Muscle of leg (tissue), 11 donors: ENCODE data around the gene CDHR1. TPM values are rescaled to one million over a fixed set of nuclear protein-coding genes. Genes with fewer than 3 reads are reported as not detected.

Experiments
- DNase-seq: peaks from one replicate; pipeline ENCODE4 v3.0.0; 2013
- H3K27ac ChIP-seq: one replicate; pipeline ENCODE4 v1.5.1; 2013; ENCODE audit warnings: mild to moderate bottlenecking, low read length, control low read depth
- H3K27me3 ChIP-seq: one replicate; pipeline ENCODE4 v1.6.1; 2013; ENCODE audit warnings: low read length; ENCODE audit not compliant: control insufficient read depth, insufficient read depth
- H3K36me3 ChIP-seq: one replicate; pipeline ENCODE4 v1.6.1; 2013; ENCODE audit warnings: low read length; ENCODE audit not compliant: control insufficient read depth, insufficient read depth
- H3K4me1 ChIP-seq: one replicate; pipeline ENCODE4 v1.6.1; 2013; ENCODE audit warnings: low read length; ENCODE audit not compliant: control insufficient read depth, insufficient read depth
- H3K4me3 ChIP-seq: one replicate; pipeline ENCODE4 v1.5.1; 2013; ENCODE audit warnings: low read length, control low read depth
- H3K9me3 ChIP-seq: replicated peaks from 2 replicates; pipeline ENCODE4 v1.6.1; 2013; ENCODE audit warnings: low read depth, low read length; ENCODE audit not compliant: control insufficient read depth
- WGBS: methylation state at CpG from one replicate; pipeline ENCODE4 v1.1.5; 2013; ENCODE audit warnings: missing lambda C conversion rate; ENCODE audit not compliant: insufficient coverage; 5-methylcytosine and 5-hydroxymethylcytosine counted together
- polyA plus RNA-seq, 8 donors: library from polyadenylated mRNA; unstranded; fragments of 120-200 nt; gene quantifications; one replicate each; pipeline versions ENCODE4 v1.2.1 to v1.2.3, GENCODE V29; 2013; ENCODE audit warnings: inconsistent platforms in 1 of 8, low replicate concordance in 1 of 8; ENCODE audit not compliant: insufficient read length in 8 of 8, insufficient read depth in 1 of 8
- total RNA-seq: library from RNA; stranded (reverse); fragments of 120-200 nt; gene quantifications from one replicate; pipeline ENCODE4 v1.2.4, GENCODE V29; 2013

CDHR1 gene
- total and polyA plus RNA-seq, 9 donors, result 0.22 to 1.4 (median 0.52) TPM

DNA sequence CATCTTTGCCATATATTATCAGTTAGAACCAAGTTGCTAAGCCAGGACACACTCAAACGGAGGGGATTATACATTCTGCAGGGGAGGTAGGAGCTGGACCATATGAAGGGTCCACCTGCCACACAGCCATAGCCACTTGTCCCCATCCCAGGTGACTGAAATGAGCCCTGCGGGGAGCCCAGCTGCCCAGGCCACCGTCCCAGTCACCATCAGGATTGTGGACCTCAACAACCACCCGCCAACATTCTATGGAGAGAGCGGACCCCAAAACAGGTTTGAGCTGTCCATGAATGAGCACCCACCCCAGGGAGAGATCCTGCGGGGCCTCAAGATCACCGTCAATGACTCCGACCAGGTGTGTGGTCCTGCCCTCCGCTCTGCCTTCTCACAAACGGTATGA is 13.7 kb downstream of the CDHR1 start:
- no peaks in the 10 kb centered on the region for H3K9me3 ChIP-seq
- no peak overlapping the region for H3K4me3 ChIP-seq
- H3K27me3 ChIP-seq, result no peaks in the 10 kb centered on the region
- WGBS, result 85% methylated on average over 9 of the region's 10 CpGs
- no peak overlapping the region for H3K27ac ChIP-seq
- no peak for DNase-seq
- no peaks in the 10 kb centered on the region for H3K4me1 ChIP-seq
- no peaks in the 10 kb centered on the region for H3K36me3 ChIP-seq

- no peak overlapping the region for H3K27ac ChIP-seq
- DNase-seq, result no peak
- 86% methylated on average over 2 of the region's 2 CpGs for WGBS
- no peaks in the 10 kb centered on the region for H3K36me3 ChIP-seq
- H3K27me3 ChIP-seq, result peaks cover 2% of the 10 kb centered on the region
- H3K4me1 ChIP-seq, result no peaks in the 10 kb centered on the region
- no peaks in the 10 kb centered on the region for H3K9me3 ChIP-seq
- no peak overlapping the region for H3K4me3 ChIP-seq
Measured at GRCh38 chr10:84211566-84211965, 17.2 kb downstream of the CDHR1 start.

- Histone ChIP-seq H3K4me3 (no peak overlapping the region), H3K36me3 (no peaks in the 10 kb centered on the region), H3K4me1 (no peaks in the 10 kb centered on the region), H3K9me3 (no peaks in the 10 kb centered on the region), H3K27ac (no peak overlapping the region), H3K27me3 (peaks cover 2% of the 10 kb centered on the region)
- WGBS, result 100% methylated on average over 2 of the region's 5 CpGs
- no peak for DNase-seq
Measured at GRCh38 chr10:84212014-84212413, 17.7 kb downstream of the CDHR1 start.

GRCh38 chr10:84213076-84213475 is 18.7 kb downstream of the CDHR1 start:
- H3K9me3 ChIP-seq, result no peaks in the 10 kb centered on the region
- 87% methylated on average over 9 of the region's 11 CpGs for WGBS
- no peak for DNase-seq
- H3K27ac ChIP-seq, result no peak overlapping the region
- H3K36me3 ChIP-seq, result no peaks in the 10 kb centered on the region
- peaks cover 2% of the 10 kb centered on the region for H3K27me3 ChIP-seq
- H3K4me3 ChIP-seq, result no peak overlapping the region
- no peaks in the 10 kb centered on the region for H3K4me1 ChIP-seq

DNA sequence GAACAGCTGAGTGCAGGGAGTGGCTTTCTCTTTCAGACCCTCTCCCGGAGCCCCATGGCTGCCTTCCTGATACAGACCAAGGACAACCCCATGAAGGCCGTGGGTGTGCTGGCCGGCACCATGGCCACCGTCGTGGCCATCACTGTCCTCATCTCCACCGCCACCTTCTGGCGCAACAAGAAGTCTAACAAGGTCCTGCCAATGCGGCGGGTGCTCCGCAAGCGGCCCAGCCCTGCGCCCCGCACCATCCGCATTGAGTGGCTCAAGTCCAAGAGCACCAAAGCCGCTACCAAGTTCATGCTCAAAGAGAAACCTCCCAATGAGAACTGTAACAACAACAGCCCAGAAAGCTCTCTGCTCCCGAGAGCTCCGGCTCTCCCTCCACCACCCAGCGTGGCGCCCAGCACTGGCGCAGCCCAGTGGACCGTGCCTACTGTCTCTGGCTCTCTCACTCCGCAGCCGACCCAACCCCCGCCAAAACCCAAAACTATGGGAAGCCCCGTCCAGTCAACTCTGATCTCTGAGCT is 19.8 kb downstream of the CDHR1 start:
- no peak overlapping the region for H3K27ac ChIP-seq
- 71% methylated on average over 25 of the region's 25 CpGs for WGBS
- no peak overlapping the region for H3K4me3 ChIP-seq
- no peaks in the 10 kb centered on the region for H3K36me3 ChIP-seq
- no peaks in the 10 kb centered on the region for H3K9me3 ChIP-seq
- H3K27me3 ChIP-seq, result peaks cover 2% of the 10 kb centered on the region
- no peak for DNase-seq
- H3K4me1 ChIP-seq, result no peaks in the 10 kb centered on the region

- no peak overlapping the region for H3K4me3 ChIP-seq
- H3K9me3 ChIP-seq, result no peaks in the 10 kb centered on the region
- 50% methylated on average over 11 of the region's 12 CpGs for WGBS
- no peaks in the 10 kb centered on the region for H3K4me1 ChIP-seq
- H3K36me3 ChIP-seq, result no peaks in the 10 kb centered on the region
- peaks cover 2% of the 10 kb centered on the region for H3K27me3 ChIP-seq
- H3K27ac ChIP-seq, result no peak overlapping the region
- no peak for DNase-seq
Measured at GRCh38 chr10:84214612-84215235, 20.4 kb downstream of the CDHR1 start.

- Histone ChIP-seq H3K4me1 (no peaks in the 10 kb centered on the region), H3K9me3 (no peaks in the 10 kb centered on the region), H3K27ac (no peak overlapping the region), H3K36me3 (no peaks in the 10 kb centered on the region), H3K4me3 (no peak overlapping the region), H3K27me3 (peaks cover 2% of the 10 kb centered on the region)
- WGBS, result 78% methylated on average over 8 of the region's 9 CpGs
- no peak for DNase-seq
Measured at GRCh38 chr10:84216834-84217233, 22.5 kb downstream of the CDHR1 start.

GRCh38 chr10:84217746-84218145 is 23.4 kb downstream of the CDHR1 start:
- Histone ChIP-seq H3K4me1 (no peaks in the 10 kb centered on the region), H3K27me3 (peaks cover 2% of the 10 kb centered on the region), H3K9me3 (no peaks in the 10 kb centered on the region), H3K36me3 (no peaks in the 10 kb centered on the region), H3K27ac (no peak overlapping the region), H3K4me3 (no peak overlapping the region)
- peak; percentile 30 for DNase-seq
- WGBS, result 82% methylated on average over 4 of the region's 4 CpGs

DNA sequence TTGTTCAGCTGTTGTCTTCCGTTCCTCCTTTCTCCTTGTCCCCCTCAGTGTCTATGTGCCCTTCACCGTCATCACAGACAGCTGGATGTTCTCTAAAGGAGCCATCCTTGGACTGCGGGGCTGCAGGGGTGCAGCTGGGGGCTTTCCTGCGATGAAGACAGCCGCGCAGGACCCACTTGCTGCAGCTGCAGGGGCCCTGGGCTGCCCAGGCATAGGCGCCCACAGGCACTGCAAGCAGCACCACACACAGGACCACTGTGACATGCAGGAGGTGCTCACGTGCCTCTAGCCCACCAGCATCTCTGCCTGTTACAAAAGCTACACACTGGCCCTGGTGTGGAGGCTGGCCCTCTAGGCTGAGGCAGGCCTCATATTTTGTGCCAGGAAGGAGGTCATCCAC is 27.6 kb downstream of the CDHR1 start:
- no peak overlapping the region for H3K27ac ChIP-seq
- H3K4me3 ChIP-seq, result no peak overlapping the region
- H3K36me3 ChIP-seq, result no peaks in the 10 kb centered on the region
- no peak for DNase-seq
- H3K27me3 ChIP-seq, result no peaks in the 10 kb centered on the region
- 82% methylated on average over 8 of the region's 8 CpGs for WGBS
- no peaks in the 10 kb centered on the region for H3K4me1 ChIP-seq
- H3K9me3 ChIP-seq, result no peaks in the 10 kb centered on the region

- no peaks in the 10 kb centered on the region for H3K4me1 ChIP-seq
- no peaks in the 10 kb centered on the region for H3K27me3 ChIP-seq
- no peaks in the 10 kb centered on the region for H3K36me3 ChIP-seq
- WGBS, result 67% methylated on average over 4 of the region's 6 CpGs
- no peak overlapping the region for H3K4me3 ChIP-seq
- peak; percentile 37 for DNase-seq
- H3K27ac ChIP-seq, result no peak overlapping the region
- H3K9me3 ChIP-seq, result no peaks in the 10 kb centered on the region
Measured at GRCh38 chr10:84224411-84225028, 30.2 kb downstream of the CDHR1 start.
